ENCODE data around the gene TSPEAR. TPM values are rescaled to one million over a fixed set of nuclear protein-coding genes. Genes with fewer than 3 reads are reported as not detected.

The TSPEAR gene
- total RNA-seq, 6 experiments from 2014 or later, result not detected

GRCh38 chr21:44727757-44728156 is 16.4 kb upstream of the TSPEAR start:
- Histone ChIP-seq H3K27me3 (peaks cover 0 to 13% of the 10 kb centered on the region in 2 donors), H3K9me3 (no peaks in the 10 kb centered on the region), H3K27ac (no peak overlapping the region), H3K36me3 (no peaks in the 10 kb centered on the region), H3K4me3 (no peak overlapping the region), H3K4me1 (no peaks in the 10 kb centered on the region)
- DNase-seq, result no peak
- intact Hi-C loops (cut with DNase I), result no loop called here
- TF ChIP-seq POLR2A (IDR thresholded peaks at IDR 0.05) (no peak), CTCF (IDR thresholded peaks at IDR 0.05) (no peak)
- ATAC-seq, result no peak
- WGBS (ENCODE audit: insufficient coverage, low coverage, low lambda C conversion rate, missing lambda C conversion rate), result 32% methylated on average over 3 of the region's 9 CpGs

- 90% methylated on average over 2 of the region's 8 CpGs for WGBS (ENCODE audit: insufficient coverage, low coverage, low lambda C conversion rate, missing lambda C conversion rate)
- DNase-seq, result no peak
- H3K4me3 ChIP-seq, result no peak overlapping the region
- H3K9me3 ChIP-seq, result no peaks in the 10 kb centered on the region
- no peak for TF ChIP-seq CTCF (IDR thresholded peaks at IDR 0.05)
- TF ChIP-seq POLR2A (IDR thresholded peaks at IDR 0.05), result no peak
- H3K36me3 ChIP-seq, result no peaks in the 10 kb centered on the region
- H3K27ac ChIP-seq, result no peak overlapping the region
- peaks cover 0 to 13% of the 10 kb centered on the region in 2 donors for H3K27me3 ChIP-seq
- ATAC-seq, result no peak
- no peaks in the 10 kb centered on the region for H3K4me1 ChIP-seq
- intact Hi-C loops (cut with DNase I), result no loop called here
Measured at GRCh38 chr21:44727321-44727720, 15.9 kb upstream of the TSPEAR start.

- whole genome bisulfite sequencing (ENCODE audit: insufficient coverage, low coverage, low lambda C conversion rate, missing lambda C conversion rate), result no CpG with 5 or more reads among the region's 6 CpGs
- H3K27ac ChIP-seq, result no peak overlapping the region
- peak in 1 of 3 donors; percentile 47 for DNase-seq
- H3K4me3 ChIP-seq, result no peak overlapping the region
- ATAC-seq, result no peak
- no peaks in the 10 kb centered on the region for H3K36me3 ChIP-seq
- peaks cover 0 to 13% of the 10 kb centered on the region in 2 donors for H3K27me3 ChIP-seq
- intact Hi-C loops (cut with DNase I), result no loop called here
- no peak for TF ChIP-seq CTCF (IDR thresholded peaks at IDR 0.05)
- no peak for TF ChIP-seq POLR2A (IDR thresholded peaks at IDR 0.05)
- H3K9me3 ChIP-seq, result no peaks in the 10 kb centered on the region
- no peaks in the 10 kb centered on the region for H3K4me1 ChIP-seq
Measured at GRCh38 chr21:44726826-44727225, 15.5 kb upstream of the TSPEAR start.

GRCh38 chr21:44724926-44725325 is 13.6 kb upstream of the TSPEAR start:
- no peak overlapping the region for H3K4me3 ChIP-seq
- no peak overlapping the region for H3K27ac ChIP-seq
- H3K9me3 ChIP-seq, result no peaks in the 10 kb centered on the region
- no peaks in the 10 kb centered on the region for H3K36me3 ChIP-seq
- no peaks in the 10 kb centered on the region for H3K4me1 ChIP-seq
- peaks cover 0 to 13% of the 10 kb centered on the region in 2 donors for H3K27me3 ChIP-seq
- TF ChIP-seq CTCF (IDR thresholded peaks at IDR 0.05) (no peak), POLR2A (IDR thresholded peaks at IDR 0.05) (no peak)
- ATAC-seq, result no peak
- intact Hi-C loops (cut with DNase I), result no loop called here
- WGBS (ENCODE audit: insufficient coverage, low coverage, low lambda C conversion rate, missing lambda C conversion rate), result 83% methylated on average over 10 of the region's 14 CpGs
- no peak for DNase-seq

- H3K4me3 ChIP-seq, result no peak overlapping the region
- WGBS (ENCODE audit: insufficient coverage, low coverage, low lambda C conversion rate, missing lambda C conversion rate), result 77% methylated on average over 6 of the region's 7 CpGs
- no peaks in the 10 kb centered on the region for H3K4me1 ChIP-seq
- H3K36me3 ChIP-seq, result no peaks in the 10 kb centered on the region
- ATAC-seq (no peak), DNase-seq (peak in 1 of 3 donors; percentile 31)
- intact Hi-C loops (cut with DNase I), result no loop called here
- H3K27ac ChIP-seq, result no peak overlapping the region
- no peaks in the 10 kb centered on the region for H3K9me3 ChIP-seq
- no peak for TF ChIP-seq POLR2A (IDR thresholded peaks at IDR 0.05)
- TF ChIP-seq CTCF (IDR thresholded peaks at IDR 0.05), result no peak
- peaks cover 0 to 13% of the 10 kb centered on the region in 2 donors for H3K27me3 ChIP-seq
Measured at GRCh38 chr21:44724196-44724595, 12.8 kb upstream of the TSPEAR start.

All from right lobe of liver (tissue), 6 donors.